ENCODE data around the gene MOB3A.

Gene MOB3A

GRCh38 chr19:2021453-2022140, 74.5 kb downstream of the MOB3A start:
- no peak for DNase-seq

All from activated CD8-positive, alpha-beta memory T cell treated with anti-CD3 and anti-CD28 coated beads, Interleukin-2, amount 50 U/mL, for 48 hours (primary cell).